Measurements from ENCODE around the gene SYNGR2. TPM values are rescaled to one million over a fixed set of nuclear protein-coding genes. Genes with fewer than 3 reads are reported as not detected.

Gene SYNGR2
- total RNA-seq, 1 experiment from 2014 or later, result 148 TPM

- Histone ChIP-seq H3K36me3 (ENCODE audit: control insufficient read depth in 1 of 2, insufficient read depth in 2 of 2, low read length in 2 of 2) (peaks cover 5 to 27% of the 10 kb centered on the region in 2 experiments; a peak in 3 of 4 replicates), H3K27me3 (ENCODE audit: insufficient read depth, low read length) (no peaks in the 10 kb centered on the region), H2AFZ (ENCODE audit: low read depth, low read length, poor library complexity, severe bottlenecking) (no peak overlapping the region), H3K4me2 (ENCODE audit: low read length) (no peak overlapping the region), H3K9me2 (ENCODE audit: insufficient read depth) (no peaks in the 10 kb centered on the region), H3K27ac (ENCODE audit: low read depth, low read length) (no peak overlapping the region), H4K20me1 (ENCODE audit: insufficient read depth) (no peaks in the 10 kb centered on the region), H3K4me1 (ENCODE audit: control insufficient read depth in 1 of 2, insufficient read depth in 2 of 2, low read length in 2 of 2) (peaks cover 5 to 15% of the 10 kb centered on the region in 2 experiments; a peak in 3 of 4 replicates), H3K9ac (ENCODE audit: low read length) (no peak overlapping the region), H3K79me2 (ENCODE audit: insufficient read depth, low read length) (peaks cover 17% of the 10 kb centered on the region; the same call in 1 of the 2 replicates), H3K4me3 (replicated peaks in 1 of 2; ENCODE audit: low read depth in 1 of 2, low read length in 2 of 2) (no peak overlapping the region), H3K9me3 (ENCODE audit: control insufficient read depth in 1 of 2, insufficient read depth in 1 of 2, low read depth in 1 of 2, low read length in 2 of 2) (no peaks in the 10 kb centered on the region)
- ChIA-PET CTCF (no interaction called here), POLR2A (no interaction called here), RAD21 (ENCODE audit: low non-redundant PET in 1 of 2, low total read pairs in 2 of 2, uncharacterized antibody in 2 of 2, unreplicated experiment in 2 of 2) (no interaction called here)
- BruUV-seq (replicated peaks), result no TSS peak
- no peak for ATAC-seq
- no peak for TF ChIP-seq ZBTB33 (IDR thresholded peaks at IDR 0.05; ENCODE audit: extremely low read depth, insufficient replicate concordance, low read length)
- no peak for TF ChIP-seq YY1 (IDR thresholded peaks at IDR 0.05; ENCODE audit: extremely low read depth, insufficient replicate concordance, low read depth, low read length)
- TF ChIP-seq ELF1 (IDR thresholded peaks at IDR 0.05; ENCODE audit: borderline replicate concordance, low read depth), result no peak
- TF ChIP-seq POLR2A (IDR thresholded peaks at IDR 0.05; ENCODE audit: borderline replicate concordance, extremely low read depth, insufficient read depth, insufficient read length), result no peak
- no peak for TF ChIP-seq CEBPB (IDR thresholded peaks at IDR 0.05; ENCODE audit: low read depth)
- no peak for TF ChIP-seq EZH2phosphoT487 (IDR thresholded peaks at IDR 0.05; ENCODE audit: borderline replicate concordance)
- TF ChIP-seq EGR1 (IDR thresholded peaks at IDR 0.05; ENCODE audit: low read depth), result no peak
- no peak for TF ChIP-seq SRF (IDR thresholded peaks at IDR 0.05; ENCODE audit: low read depth)
- TF ChIP-seq CBX3 (IDR thresholded peaks at IDR 0.05; ENCODE audit: low read depth), result no peak
- TF ChIP-seq FOSL1 (IDR thresholded peaks at IDR 0.05; ENCODE audit: low read depth), result no peak
- no peak for DNase-seq (ENCODE audit: low read depth, low spot score)
- intact Hi-C loops (cut with micrococcal nuclease), result no loop called here
Measured at GRCh38 chr17:78123258-78123929, 45.0 kb upstream of the SYNGR2 start.
